Measurements from ENCODE around the gene VWA5B1. TPM values are rescaled to one million over a fixed set of nuclear protein-coding genes. Genes with fewer than 3 reads are reported as not detected.
"Not testable (repeated sequence)": the region's sequence is repeated elsewhere in the genome, so short reads cannot be mapped to it uniquely, and the experiment has no call there.

The VWA5B1 gene
- not detected for total RNA-seq

- intact Hi-C loops (cut with DNase I) = no loop called here
- no peak for ATAC-seq
- no peak for DNase-seq (ENCODE audit: low spot score)
These were observed at the start of gene VWA5B1 for GRCh38 chr1:20290624-20291597. TSS of gene VWA5B1 (plus strand) at chr1:20290875. CDS start at chr1:20310602, 19,727 bp downstream.

DNA sequence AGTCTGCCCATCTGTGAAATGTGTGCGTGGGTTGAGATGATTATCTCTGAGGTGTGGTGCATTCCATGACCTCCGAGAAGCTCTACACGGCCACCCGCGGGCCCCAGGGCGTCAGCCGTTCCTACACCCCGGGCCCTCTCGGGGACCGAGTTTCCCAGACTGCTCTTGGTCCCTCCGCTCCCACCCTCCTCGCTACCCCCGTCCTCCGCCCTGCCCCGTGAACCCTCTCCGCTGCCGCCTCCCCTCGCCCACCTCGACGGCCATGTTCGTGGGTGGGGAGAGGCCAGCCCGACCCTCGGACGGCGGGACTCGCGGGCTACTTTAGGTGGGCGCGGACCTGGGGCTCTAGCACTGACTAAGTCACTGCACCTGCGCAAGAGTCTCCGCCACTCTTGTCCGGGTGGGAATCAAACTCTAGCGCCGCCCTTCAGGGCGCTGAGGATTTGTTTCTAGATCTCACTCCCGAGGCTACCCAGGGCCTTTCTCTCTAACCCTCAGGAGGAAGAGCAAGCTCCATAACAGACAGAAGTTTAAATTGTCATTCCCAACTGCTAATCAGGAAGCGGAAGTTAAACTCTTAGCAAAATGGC is 47.7 kb upstream of the VWA5B1 start:
- intact Hi-C loops (cut with DNase I) = no loop called here
- DNase-seq (ENCODE audit: low spot score) (no peak), ATAC-seq (no peak)

GRCh38 chr1:20248971-20249612 is 41.6 kb upstream of the VWA5B1 start:
- intact Hi-C loops (cut with DNase I) = no loop called here
- ATAC-seq = no peak

DNA sequence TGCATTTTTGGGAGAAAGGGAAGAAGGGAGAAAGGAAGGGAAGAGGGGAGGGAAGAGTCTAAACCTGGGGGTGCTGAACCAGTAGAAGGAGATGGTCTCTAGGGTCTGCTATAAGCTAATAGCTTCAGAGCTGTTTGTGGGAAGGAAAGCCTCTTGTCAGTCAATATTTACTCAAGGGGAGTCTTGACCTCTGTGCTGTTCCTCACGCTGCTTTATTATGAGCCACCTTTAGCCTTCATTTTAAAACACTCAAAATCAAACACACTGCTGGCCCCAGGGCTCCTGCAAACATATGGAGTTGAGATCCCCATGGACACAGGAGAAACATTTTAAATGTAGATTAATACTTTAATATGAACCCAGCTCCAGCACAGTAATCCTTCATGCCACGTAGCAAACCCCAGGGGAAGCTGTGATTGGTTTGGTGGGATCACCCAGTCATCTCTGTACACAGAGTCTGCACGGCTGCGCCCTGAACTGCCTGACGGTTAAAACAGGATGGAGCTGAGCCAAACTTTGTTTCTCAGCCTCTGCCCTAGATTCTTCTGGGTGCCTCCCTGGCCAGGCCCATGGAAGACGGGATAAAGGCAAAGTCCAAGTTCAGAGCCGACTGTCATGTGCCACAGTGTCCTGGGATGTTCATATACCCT is 40.2 kb upstream of the VWA5B1 start:
- ATAC-seq (peak; percentile 52), DNase-seq (ENCODE audit: low spot score) (no peak)
- intact Hi-C loops (cut with DNase I) = no loop called here

More at GRCh38 chr1:20248971-20249612, 41.6 kb upstream of the VWA5B1 start:
- no peak for DNase-seq (ENCODE audit: low spot score)

GRCh38 chr1:20252587-20252986 is 38.1 kb upstream of the VWA5B1 start:
- ATAC-seq (no peak), DNase-seq (ENCODE audit: low spot score) (no peak)
- intact Hi-C loops (cut with DNase I) = no loop called here

DNA sequence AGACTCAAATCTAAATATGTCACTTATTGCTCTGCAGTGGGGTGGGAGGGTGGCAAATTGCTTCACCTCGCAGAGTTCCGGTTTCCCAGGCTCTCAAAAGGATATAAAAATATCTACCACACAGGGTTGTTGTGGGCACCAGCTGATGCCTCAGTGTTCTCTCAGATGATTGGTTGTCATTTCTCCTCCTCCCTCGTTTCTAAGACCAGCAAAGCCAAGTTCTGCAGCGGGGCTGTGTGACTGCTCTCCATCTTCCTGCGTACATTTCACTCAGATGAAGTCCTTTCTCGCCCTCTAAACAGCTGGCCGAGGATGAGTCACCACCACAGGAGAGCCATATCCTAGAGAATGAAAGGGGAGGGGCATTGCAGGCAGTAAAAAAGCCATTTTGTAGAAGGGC is 35.0 kb upstream of the VWA5B1 start:
- ATAC-seq = no peak
- intact Hi-C loops (cut with DNase I) = no loop called here
- DNase-seq (ENCODE audit: low spot score) = no peak

DNA sequence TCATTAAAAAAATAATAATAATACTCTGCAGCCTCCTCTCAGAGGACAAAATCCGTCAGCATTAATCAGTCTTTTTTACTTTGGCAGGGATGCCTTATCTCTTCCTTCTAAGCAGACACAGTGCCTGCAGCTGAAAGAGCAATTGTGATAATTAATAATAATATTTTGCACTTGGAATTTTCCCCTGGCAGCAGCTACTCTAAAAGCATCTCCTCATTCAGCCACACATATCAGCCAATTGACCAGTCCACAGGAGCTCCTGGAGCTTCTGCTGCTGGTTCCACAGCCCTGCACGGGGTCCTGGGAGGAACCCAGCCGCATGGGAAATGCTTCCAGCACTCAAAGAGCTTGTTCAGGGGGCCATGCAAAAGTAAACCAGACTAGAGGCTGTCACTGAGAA is 31.0 kb upstream of the VWA5B1 start:
- no peak for DNase-seq (ENCODE audit: low spot score)
- intact Hi-C loops (cut with DNase I) = no loop called here

DNA sequence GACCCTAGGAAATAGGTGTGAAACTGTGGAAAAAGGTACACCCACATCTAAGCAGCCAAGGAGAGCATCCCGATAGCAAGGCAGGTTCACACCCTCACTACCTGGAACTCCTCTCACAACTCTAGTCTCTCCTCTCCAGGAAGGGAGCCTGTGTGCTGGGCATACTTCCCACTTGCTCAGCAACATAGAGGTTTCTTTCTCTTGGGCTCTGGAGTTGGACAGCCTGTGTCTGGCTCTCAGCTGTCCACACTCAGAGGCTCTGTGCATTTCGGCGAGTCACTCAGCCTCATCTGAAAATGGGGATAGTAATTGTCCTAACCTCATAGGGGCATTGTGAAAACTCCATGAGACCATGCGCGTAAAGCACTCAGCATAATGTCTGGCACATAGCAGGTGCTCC is 29.6 kb upstream of the VWA5B1 start:
- DNase-seq (ENCODE audit: low spot score) (no peak), ATAC-seq (no peak)
- intact Hi-C loops (cut with DNase I) = no loop called here

More for the DNA sequence above, 31.0 kb upstream of the VWA5B1 start:
- ATAC-seq = no peak

- intact Hi-C loops (cut with DNase I) = no loop called here
- DNase-seq (ENCODE audit: low spot score) = no peak
- no peak for ATAC-seq
These were observed 27.7 kb upstream of the VWA5B1 start for GRCh38 chr1:20262810-20263534.

GRCh38 chr1:20265250-20265649 is 25.4 kb upstream of the VWA5B1 start:
- DNase-seq (ENCODE audit: low spot score) (no peak), ATAC-seq (no peak)
- intact Hi-C loops (cut with DNase I) = no loop called here

GRCh38 chr1:20266141-20266540 is 24.5 kb upstream of the VWA5B1 start:
- intact Hi-C loops (cut with DNase I) = no loop called here
- no peak for ATAC-seq
- DNase-seq (ENCODE audit: low spot score) = no peak

GRCh38 chr1:20266642-20267041 is 24.0 kb upstream of the VWA5B1 start:
- DNase-seq (ENCODE audit: low spot score) = no peak
- no peak for ATAC-seq
- intact Hi-C loops (cut with DNase I) = no loop called here

GRCh38 chr1:20271498-20272400 is 18.9 kb upstream of the VWA5B1 start:
- intact Hi-C loops (cut with DNase I) = no loop called here

DNA sequence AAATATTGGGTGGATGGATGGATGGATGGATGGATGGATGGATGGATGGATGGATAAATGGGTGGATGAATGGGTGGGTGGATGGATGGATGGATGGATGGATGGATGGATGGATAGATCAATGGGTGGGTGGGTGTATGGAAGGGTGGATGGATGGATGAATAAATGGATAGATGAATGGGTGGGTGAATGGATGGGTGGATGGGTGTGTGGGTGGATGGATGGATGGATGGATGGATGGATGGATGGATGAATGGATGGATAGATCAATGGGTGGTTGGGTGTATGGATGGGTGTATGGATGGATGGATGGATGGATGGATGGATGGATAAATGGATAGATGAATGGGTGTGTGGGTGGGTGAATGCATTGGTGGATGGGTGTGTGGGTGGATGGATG is 17.0 kb upstream of the VWA5B1 start:
- intact Hi-C loops (cut with DNase I); DNase-seq (ENCODE audit: low spot score); ATAC-seq: not testable (repeated sequence)

More at GRCh38 chr1:20271498-20272400, 18.9 kb upstream of the VWA5B1 start:
- ATAC-seq (no peak), DNase-seq (ENCODE audit: low spot score) (no peak)

DNA sequence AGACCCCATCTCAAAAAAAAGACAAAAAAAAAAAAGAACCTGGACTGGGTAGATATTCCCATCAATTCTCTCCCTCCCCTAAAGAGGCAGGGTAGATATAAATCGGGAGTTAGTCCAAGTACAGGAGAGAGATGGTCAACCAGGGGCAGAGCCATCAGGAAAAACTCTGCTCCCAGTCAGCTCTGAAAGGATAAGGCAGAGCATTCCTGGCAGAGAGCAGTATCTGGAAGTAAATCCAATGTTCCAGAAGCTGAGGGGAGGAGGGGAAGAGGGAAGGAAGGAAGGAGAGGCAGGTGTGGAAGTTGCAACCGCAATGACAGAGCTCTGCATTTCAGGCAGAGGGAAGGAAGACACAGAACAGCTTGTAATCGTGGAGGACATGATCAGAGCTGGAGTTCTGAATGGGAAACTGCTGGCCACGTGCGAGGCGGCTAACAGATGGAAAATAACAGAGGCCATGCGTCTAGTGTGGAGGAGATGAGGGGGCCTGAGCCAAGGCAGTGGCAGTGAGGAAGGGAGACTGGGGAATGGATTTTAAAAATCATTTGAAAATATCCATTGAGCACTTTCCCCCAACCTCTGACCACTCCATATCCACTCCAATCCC is 15.3 kb upstream of the VWA5B1 start:
- no peak for DNase-seq (ENCODE audit: low spot score)
- ATAC-seq = no peak
- intact Hi-C loops (cut with DNase I) = no loop called here

DNA sequence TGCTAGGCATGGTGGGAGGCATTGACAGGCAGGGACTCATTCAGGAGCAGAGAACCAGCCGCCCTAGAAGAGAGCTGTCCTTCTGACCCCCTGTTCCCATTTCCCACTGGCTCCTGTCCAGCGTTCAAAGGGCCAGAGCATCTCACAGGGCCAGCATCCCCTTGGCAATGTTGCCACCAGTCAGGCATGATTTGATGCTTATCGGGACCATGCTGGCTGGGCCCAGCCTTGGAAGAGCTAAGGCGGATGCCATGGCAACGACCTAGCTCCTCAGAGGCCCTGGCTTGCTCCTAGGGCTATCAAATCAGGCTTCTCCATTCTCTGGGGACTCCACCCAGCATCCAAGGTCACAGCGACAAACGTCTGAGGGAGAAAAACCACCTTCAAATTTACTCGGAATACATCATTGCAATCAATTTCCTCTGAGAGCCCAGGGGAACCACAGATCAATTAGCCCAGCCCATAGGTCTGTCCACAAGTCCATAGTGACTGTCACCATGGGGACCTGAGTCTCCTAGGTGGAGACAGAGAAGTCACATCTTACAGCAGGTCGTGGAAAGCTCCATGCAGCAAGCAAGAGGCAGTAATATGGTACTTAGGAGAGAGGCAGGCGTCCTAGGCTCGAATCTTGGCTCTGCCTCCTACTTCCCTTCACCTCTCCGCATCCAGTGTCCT is 14.1 kb upstream of the VWA5B1 start:
- intact Hi-C loops (cut with DNase I) = no loop called here
- no peak for DNase-seq (ENCODE audit: low spot score)
- ATAC-seq = no peak

- intact Hi-C loops (cut with DNase I) = no loop called here
- DNase-seq (ENCODE audit: low spot score) = no peak
- no peak for ATAC-seq
These were observed 12.0 kb upstream of the VWA5B1 start for GRCh38 chr1:20278692-20279130.
